Measurements from ENCODE around the gene MED29.

The MED29 gene

DNA sequence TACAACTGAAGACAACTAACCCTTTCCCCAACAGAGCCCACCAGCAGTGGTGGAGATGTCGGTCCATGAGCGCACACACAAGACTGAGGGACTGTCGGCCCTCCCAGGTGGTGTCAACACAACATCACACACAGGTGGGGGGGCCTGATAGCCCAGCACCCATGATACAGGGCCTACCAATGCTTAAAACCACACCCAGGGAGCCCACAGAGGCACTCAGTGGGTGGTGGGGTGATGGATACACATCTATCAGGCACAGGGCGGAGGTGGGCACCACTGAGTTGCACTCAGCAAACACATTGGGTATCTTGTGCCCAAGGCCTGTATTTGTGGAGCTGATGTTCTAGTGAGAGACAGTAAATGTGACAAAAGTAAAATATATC is 8.5 kb downstream of the MED29 start:
- no peak for DNase-seq

DNA sequence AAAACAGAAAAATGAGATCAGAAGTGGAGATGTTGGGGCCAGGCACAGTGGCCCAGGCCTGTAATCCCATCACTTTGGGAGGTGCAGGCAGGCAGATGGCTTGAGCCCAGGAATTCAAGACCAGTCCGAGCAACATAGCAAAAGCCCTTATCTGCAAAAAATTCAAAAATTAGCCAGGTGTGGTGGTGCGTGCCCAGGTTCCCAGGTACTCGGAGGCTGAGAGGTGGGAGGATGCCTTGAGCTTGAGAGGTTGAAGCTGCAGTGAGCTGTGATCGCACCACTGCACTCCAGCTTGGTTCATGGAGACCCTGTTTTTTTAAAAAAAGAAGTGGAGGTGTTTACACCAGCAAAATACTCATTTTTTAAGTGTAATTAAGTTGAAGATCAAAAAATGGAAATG is 8.9 kb downstream of the MED29 start:
- no peak for DNase-seq

DNA sequence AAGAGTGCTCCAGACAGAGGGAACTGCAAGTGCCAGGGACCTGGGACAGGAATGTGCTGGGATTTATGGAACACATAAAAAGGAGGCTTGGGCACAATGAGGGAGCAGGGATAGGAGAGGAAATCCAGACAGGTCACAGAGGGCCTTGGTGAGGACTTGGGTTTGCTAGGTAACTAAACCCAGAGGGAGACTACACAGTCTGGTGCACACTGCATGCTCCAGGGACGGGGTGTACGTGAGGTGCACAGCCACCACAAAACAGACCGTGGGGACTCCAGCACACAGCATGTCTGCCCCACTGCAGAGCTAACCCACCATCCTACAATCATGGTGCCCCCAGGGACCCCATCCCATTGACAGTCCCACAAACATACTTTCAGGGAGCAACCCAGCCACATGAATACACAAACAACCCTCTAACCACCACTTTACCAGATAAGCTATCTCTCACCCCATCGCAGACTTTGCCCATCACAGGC is 9.9 kb downstream of the MED29 start:
- no peak for DNase-seq

DNA sequence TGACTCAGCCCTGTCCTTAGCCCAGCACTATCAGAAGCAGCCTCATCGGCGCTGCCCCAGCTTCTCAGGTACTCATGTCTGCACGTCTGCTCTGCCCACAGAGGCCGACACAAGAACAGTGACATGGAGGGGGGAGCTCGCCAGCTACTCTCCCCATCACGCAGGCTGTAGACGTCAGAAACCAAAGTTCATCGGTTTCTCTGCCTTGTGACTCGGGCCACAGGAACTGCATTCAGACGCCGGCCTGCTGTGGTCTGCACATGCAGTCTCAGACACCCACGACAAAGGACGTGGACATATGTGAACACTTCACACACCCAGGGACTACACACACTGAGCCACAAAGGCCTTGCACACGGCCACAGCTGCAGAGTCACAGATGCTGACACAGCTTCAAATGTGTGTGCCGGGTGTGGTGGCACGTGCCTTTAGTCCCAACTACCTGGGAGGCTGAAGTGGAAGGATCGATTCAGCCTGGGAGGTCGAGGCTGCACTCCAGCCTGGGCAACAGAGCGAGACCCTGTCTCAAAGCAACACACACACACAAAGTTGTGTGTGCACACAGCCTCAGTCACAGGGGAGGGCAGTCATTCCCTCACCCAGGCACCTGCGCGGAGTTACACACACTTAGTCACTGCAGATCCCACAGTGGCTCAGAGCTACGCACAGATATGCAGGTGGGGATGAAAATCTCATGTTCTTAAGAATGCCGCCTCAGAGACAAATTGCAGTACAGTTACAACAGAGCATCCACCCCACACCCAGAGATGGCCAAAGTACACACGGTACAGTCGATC is 10.6 kb downstream of the MED29 start:
- peak; percentile 86 for DNase-seq

DNA sequence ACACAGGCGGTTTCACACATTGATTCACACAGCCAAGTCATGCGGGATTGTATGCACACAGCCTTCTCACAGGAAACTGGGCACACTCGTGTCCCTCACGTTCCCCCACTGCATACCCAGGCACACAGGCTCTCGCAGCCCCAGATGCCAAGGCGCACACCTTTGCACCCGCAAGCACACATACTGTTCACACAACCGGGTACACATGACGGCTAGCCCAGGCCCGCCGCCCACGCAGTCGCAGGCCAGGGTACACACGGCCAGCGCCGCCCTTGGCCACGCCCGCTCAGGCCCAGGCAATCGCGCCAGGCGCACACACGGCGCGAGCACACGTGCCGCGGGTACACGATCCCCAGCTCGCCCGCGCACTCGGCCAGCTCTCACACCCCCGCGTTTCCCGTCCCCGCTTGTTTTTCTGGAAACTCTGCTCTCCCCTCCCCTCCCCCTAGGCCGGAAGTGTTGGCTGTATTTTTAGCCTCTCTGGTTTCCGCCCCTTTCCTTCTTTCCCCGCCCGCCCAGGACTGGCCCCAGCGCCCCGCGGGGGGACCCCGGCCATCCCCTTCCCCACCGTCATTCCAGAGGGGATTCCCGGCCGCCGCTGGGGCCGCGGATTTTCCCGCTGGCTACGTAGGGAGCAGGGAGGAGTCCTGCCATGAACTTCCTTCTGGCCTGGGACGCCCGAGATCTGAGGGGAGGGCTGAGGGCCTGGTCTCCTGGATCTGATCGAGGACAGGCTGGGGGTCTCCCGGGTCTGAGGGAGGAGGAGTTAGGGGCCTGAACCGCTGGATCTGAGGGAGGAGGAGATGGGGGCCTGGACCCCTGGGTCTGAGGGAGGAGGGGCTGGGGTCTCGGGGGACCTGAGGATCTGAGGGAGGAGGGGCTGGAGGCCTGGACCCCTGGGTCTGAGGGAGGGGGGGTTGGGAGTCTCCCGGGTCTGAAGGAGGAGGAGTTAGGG is 11.4 kb downstream of the MED29 start:
- peak; percentile 84 for DNase-seq

DNA sequence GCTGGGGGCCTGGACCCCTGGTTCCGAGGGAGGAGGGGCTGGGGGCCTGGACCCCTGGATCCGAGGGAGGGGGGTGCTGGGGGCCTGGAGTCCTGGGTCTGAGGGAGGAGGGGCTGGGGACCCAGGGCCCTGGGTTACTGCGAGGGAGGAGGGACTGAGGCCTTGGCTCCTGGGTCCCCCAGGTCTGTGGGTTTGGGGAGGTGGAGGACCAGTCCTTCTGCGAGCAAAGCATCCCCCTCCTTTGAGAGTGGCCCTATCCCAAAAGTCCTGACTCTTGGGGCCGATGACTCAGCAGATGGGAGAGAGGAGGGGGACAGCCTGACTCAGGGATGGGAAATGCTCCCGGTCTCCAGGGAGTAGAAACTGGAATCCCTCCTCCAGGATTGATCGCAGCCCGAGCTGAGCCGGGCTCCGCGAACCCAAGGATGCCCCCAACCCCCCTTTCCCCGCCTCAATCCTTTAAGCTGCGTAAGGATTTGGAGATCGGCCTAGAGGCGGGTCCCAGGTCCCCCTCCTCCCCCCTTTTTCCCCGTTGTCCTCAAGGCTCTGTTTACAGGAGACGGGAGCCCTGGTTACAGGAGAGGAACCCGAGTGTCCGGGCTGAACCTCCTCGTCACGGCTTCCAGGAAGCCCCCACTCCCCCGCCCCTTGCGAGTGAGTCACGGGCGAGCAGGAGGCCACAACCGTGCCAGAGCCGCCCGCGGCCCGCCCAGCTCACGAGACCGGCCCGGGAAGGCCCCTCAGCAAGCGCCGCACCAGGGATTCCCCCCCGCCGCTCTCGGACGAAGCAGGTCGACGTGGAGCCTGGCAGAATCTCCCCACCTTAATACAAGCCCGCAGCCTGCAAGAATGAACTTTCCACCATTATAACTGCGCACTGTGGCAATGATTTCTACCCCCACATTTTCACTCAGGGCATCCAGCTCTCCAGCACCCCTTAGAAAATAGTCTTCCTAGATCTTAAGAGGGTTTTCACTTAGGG is 12.4 kb downstream of the MED29 start:
- peak; percentile 96 for DNase-seq

DNA sequence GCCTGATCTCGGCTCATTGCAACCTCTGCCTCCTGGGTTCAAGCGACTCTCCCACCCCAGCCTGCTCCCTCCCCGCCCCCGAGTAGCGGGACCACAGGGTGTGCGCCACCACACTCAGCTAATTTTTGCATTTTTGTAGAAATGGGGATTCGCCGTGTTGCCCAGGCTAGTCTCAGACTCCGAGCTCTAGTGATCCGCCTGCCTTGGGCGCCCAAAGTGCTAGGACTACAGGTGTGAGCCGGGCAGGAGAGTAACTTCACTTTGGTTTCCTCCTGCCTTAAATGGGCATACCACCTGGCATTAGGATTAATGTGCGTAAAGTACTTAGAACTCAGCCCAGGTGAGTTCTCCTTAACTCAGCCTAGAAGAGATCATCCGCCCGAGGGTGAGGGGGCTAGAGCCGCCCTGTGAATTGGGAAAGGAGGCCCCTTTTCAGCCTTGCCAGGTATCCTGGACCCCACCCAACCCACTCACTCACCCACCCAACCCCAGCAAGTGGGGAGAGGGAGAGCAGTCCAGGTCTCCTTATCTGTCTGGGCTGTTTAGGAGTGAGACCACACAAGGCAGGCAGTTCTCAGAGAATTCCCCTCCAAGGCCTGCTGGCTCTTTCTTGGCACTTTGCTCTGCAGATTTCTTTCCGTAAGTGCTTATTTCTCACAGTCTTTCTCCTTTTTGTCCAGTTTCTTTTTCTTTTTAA is 14.2 kb downstream of the MED29 start:
- DNase-seq: no peak

DNA sequence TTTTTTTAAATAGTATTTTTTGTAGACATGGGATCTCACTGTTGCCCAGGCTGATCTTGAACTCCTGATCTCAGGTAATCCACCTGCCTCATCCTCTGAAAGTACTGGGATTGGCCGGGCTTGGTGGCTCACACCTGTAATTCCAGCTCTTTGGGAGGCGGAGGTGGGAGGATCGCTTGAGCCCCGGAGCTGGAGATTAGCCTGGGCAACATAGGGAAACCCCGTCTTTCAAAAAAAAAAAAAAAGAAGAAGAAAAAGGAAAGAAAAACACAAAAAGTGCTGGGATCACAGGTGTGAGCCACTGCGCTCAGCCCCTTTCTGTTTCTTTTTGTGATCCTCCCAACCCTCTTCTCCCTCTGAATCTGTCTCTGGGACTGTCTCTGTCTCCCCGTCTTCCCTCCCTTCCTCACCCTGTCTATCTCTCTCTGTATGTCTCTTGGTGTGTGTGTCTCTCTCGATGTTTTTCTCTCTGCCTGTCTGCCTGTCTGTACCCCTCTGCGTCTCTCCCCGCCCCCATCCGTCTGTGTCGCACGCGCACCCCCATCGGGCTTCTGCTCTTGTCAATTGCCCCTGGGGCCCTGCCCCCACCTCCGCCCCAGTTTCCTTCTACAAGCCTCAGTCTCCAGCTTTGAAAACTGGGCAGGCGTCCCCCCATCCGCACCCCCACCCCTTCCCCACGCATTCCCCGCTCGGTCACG is 14.9 kb downstream of the MED29 start:
- peak; percentile 91 for DNase-seq

DNA sequence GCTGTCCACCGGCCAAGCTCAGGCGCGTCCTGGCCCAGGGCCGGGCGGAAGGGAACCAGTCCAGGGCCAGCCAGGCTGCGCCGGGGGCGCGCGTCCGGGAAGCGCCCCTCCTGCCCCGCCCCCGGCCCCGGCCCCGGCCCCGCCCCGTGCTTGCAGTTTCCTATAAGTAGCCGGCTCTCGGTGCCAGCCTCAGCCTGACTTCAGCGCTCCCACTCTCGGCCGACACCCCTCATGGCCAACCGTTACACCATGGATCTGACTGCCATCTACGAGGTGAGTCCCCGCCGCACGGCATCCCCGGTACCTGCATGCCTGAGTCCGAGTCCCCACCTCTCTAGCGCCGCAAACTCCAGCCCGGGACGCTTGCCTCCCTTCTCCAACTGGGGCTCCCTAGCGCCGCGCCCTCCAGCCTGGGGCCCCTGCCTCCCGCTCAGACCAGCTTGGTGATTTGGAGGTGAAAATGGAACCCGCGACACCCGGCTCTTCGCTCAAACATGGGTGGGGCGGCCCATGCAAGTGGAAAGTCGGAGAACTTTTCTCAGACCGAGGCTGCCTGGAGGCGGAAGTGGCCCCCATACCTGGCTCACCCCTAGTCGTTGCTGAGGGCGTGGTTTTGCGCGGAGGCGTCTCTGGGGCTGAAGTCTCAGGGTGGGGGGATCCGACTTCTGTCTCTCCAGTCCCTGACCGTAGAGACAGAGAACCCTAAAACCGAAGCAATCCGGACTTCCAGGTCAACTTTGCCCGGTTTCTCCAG is 15.7 kb downstream of the MED29 start, which contains the start of gene ZFP36:
TSS of gene ZFP36 (plus strand) at position 192 of the 754 bp plus-strand sequence. CDS start at position 250, 58 bp downstream.
- peak; percentile 88 for DNase-seq

DNA sequence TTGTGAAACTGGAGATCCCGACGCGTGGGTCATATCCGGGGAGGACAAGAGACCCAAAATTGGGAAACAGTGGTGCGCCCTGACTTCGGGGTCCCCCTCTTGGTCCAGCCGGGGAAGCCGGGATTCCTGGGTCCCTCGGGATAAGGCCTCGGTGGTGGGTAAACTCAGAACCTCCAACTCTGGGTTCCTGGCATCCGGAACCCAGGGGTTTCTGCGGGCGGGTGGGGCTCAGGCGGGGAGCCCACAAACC is 16.2 kb downstream of the MED29 start:
- DNase-seq: no peak

DNA sequence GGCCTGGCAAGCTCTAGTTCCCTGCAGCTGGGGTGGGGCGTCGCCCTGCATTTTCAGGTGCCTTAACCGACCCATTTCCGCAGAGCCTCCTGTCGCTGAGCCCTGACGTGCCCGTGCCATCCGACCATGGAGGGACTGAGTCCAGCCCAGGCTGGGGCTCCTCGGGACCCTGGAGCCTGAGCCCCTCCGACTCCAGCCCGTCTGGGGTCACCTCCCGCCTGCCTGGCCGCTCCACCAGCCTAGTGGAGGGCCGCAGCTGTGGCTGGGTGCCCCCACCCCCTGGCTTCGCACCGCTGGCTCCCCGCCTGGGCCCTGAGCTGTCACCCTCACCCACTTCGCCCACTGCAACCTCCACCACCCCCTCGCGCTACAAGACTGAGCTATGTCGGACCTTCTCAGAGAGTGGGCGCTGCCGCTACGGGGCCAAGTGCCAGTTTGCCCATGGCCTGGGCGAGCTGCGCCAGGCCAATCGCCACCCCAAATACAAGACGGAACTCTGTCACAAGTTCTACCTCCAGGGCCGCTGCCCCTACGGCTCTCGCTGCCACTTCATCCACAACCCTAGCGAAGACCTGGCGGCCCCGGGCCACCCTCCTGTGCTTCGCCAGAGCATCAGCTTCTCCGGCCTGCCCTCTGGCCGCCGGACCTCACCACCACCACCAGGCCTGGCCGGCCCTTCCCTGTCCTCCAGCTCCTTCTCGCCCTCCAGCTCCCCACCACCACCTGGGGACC is 16.6 kb downstream of the MED29 start:
- DNase-seq: peak; percentile 77

DNA sequence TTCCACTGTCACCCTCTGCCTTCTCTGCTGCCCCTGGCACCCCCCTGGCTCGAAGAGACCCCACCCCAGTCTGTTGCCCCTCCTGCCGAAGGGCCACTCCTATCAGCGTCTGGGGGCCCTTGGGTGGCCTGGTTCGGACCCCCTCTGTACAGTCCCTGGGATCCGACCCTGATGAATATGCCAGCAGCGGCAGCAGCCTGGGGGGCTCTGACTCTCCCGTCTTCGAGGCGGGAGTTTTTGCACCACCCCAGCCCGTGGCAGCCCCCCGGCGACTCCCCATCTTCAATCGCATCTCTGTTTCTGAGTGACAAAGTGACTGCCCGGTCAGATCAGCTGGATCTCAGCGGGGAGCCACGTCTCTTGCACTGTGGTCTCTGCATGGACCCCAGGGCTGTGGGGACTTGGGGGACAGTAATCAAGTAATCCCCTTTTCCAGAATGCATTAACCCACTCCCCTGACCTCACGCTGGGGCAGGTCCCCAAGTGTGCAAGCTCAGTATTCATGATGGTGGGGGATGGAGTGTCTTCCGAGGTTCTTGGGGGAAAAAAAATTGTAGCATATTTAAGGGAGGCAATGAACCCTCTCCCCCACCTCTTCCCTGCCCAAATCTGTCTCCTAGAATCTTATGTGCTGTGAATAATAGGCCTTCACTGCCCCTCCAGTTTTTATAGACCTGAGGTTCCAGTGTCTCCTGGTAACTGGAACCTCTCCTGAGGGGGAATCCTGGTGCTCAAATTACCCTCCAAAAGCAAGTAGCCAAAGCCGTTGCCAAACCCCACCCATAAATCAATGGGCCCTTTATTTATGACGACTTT is 17.4 kb downstream of the MED29 start:
- no peak for DNase-seq

DNA sequence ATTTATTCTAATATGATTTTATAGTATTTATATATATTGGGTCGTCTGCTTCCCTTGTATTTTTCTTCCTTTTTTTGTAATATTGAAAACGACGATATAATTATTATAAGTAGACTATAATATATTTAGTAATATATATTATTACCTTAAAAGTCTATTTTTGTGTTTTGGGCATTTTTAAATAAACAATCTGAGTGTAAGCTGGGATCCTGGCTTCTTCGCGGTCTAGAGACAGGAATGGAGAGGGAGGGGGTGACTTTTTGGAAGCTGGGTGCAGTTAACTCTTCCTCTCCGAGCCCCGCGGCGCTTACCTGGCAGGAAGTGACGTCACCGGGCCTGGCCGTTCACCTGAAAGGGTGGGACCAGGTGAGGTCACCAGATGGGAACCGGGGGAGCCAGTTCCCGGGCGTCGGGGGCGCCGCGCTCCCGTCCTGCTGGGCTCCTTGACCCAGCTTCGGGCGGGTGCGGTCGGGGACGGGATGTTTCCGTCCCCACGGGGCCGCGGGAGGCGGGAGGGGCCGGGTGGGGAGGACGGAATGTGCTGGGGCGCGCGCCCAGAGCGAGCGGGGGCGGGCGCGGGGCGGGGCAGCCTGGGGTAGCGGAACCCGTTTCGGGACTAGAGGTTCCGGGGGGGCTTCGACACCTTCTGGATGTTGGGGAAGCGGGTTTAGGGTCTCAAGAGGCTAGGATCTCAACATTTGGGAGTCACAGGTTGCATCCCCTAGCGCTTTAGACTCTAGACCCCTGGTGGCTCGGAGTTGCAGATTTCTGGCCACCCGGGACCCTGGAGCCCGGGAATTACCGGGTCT is 18.2 kb downstream of the MED29 start:
- DNase-seq: peak; percentile 77

DNA sequence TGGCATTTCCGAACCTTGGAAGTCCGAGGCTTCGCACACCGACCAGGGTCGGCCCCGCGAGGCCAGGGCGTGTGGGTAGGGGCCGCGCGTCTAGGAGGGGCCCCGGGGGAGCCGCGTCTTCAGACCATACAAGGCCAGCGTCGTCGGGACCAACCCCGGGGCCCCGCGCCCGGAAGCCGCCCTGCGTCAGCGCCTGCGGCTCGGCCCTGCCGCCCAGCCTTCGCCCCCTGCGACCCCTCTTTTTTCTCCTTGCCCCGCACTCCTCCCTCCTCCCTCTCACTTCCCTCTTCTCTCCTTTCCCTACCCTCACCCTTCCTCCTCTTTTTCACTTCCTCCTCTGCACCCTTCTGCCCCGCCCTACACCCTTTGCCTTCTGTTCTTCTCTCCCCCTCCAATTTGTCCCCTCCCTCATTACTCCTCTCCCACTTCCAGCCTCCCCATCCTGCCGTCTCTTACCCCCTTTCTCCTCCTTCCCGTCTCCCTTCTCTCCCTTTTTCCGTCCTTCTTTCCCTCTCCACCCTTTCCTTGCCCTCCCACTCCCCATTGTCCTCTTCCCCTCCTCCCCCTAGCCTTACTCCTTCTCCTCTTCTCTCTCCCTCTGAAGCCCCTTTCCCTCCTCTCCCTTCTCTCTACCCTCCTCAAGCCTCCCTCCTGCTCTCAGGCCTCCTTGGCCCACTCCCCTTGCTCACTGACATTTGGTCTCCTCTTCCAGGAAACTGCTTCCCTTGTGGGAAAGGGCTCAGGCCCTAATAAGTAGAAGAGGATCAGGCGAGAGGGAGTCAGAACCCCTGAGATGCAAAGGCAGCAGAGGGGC is 19.0 kb downstream of the MED29 start:
- peak; percentile 63 for DNase-seq

DNA sequence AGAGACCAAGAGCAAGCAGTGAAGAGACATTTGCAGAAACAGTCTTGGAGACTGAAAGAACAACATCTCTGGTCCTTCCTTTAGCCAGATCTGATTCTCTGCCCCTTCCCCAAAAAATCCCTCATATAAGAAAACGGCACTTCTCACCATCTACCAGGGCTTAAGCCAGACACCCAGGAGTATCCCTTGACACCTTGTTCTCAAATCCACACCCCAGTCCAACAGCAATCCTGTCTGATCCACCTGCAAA is 19.6 kb downstream of the MED29 start:
- DNase-seq: no peak

DNA sequence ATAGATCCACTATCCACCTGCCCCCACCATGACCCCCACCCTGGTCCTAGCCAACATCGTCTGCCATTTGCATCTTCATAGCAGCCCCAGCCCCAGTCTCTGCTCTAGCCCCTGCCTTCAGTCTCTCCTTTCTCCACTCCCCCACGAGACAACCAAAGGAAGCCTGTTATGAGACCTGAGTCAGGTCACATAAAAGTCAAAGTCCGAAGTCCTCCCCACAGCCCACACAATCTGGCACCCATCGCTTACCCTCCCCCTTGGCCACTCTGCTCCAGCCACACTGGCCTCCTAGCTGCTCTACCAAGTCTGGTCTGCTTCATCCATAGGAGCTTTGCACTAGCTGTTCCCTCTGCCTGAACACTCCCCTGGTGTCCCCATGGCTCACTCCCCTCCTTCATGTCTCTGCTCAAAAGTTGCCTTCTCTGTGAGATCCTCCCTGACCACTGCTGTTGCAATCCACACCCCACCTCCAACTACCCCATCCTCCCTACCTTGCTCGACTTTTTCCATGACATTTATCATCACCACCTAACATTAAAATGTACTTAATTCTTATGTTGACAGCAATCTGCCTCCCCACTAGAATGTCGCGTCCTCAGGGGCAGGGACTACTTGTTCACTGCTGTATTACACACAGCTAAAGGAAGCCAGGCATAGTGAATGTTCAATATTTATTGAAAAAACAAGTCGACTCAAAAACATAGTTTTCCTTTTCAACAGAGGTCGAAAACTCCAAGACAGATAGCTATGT is 20.1 kb downstream of the MED29 start:
- no peak for DNase-seq

DNA sequence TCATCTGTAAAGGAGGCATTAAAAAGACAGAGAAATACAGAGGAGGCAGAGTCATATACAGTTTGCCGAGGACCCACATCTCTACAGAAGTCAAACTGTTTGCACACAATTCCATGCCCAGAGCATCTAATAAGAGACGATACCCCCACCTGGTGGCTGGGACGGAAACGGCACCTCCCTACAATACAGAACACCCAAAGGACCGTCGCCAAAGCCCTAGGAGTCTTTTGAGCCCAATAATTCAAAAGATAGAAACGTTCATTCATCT is 20.6 kb downstream of the MED29 start:
- peak; percentile 93 for DNase-seq
